ENCODE measurements around the gene CYTH2. TPM values are rescaled to one million over a fixed set of nuclear protein-coding genes. Genes with fewer than 3 reads are reported as not detected.
"Not testable (repeated sequence)": the region's sequence is repeated elsewhere in the genome, so short reads cannot be mapped to it uniquely, and the experiment has no call there.

The CYTH2 gene
- total RNA-seq, 2 donors from 2014 or later: 55.4 to 70.2 TPM

DNA sequence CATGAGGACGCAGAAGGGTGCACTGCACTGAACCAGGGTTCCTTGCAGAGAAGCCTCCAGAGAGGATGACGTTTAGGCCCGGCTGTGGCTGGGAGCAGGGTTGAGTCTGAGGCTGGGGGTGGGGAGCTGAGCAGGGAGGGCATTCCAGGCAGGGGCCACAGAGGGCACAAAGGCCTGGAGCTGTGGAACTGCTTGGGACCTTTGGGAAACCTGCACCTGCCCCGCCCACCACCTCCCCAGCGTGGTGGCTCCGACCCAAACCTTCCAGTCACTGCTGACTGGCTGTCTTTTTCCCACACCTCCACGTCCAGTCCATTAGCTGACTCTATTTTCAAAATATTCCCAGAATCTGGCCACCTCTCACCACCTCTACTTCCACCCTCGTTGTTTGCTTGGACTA lies 47.4 kb downstream of the CYTH2 start:
- no peak overlapping the region for H3K9ac ChIP-seq (ENCODE audit: low read depth in 2 of 2, low read length in 2 of 2)
- TF ChIP-seq, protein P1, sequence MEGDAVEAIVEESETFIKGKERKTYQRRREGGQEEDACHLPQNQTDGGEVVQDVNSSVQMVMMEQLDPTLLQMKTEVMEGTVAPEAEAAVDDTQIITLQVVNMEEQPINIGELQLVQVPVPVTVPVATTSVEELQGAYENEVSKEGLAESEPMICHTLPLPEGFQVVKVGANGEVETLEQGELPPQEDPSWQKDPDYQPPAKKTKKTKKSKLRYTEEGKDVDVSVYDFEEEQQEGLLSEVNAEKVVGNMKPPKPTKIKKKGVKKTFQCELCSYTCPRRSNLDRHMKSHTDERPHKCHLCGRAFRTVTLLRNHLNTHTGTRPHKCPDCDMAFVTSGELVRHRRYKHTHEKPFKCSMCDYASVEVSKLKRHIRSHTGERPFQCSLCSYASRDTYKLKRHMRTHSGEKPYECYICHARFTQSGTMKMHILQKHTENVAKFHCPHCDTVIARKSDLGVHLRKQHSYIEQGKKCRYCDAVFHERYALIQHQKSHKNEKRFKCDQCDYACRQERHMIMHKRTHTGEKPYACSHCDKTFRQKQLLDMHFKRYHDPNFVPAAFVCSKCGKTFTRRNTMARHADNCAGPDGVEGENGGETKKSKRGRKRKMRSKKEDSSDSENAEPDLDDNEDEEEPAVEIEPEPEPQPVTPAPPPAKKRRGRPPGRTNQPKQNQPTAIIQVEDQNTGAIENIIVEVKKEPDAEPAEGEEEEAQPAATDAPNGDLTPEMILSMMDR (IDR thresholded peaks at IDR 0.05): no peak
- H3K4me1 ChIP-seq: peaks cover 6% of the 10 kb centered on the region
- H3K27me3 ChIP-seq: peaks cover 18% of the 10 kb centered on the region
- no peaks in the 10 kb centered on the region for H3K36me3 ChIP-seq
- no peak for DNase-seq
- H3K9me3 ChIP-seq: no peaks in the 10 kb centered on the region
- H3K27ac ChIP-seq: no peak overlapping the region
- intact Hi-C loops (cut with DNase I): no loop called here
- H3K4me3 ChIP-seq: no peak overlapping the region

DNA sequence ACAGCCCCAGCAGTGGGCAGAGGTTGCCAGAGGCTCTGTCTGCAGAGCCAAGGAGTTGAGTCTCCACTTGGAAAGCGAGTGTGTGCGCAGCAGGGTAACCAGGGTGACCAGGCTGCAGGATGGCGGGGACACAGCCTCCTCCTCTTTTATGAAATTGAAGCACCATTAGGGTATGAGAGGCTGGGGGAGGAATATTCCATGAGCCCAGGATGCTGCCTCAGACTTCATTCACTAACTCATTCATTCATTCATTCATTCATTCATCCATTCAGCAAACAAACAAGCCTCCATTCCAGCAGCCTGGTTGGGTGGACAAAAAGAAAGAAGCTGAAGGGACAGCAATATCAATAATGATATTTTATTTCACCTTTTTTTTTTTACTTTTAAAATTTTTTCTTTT lies 49.0 kb downstream of the CYTH2 start:
- TF ChIP-seq, protein P1 (IDR thresholded peaks at IDR 0.05): no peak
- no peak overlapping the region for H3K27ac ChIP-seq
- no peak for DNase-seq
- peaks cover 6% of the 10 kb centered on the region for H3K4me1 ChIP-seq
- H3K9ac ChIP-seq (ENCODE audit: low read depth in 2 of 2, low read length in 2 of 2): no peak overlapping the region
- no peaks in the 10 kb centered on the region for H3K36me3 ChIP-seq
- no peak overlapping the region for H3K4me3 ChIP-seq
- no peaks in the 10 kb centered on the region for H3K9me3 ChIP-seq
- H3K27me3 ChIP-seq: peaks cover 5% of the 10 kb centered on the region
- intact Hi-C loops (cut with DNase I): no loop called here

GRCh38 chr19:48519426-48519825 lies 50.3 kb downstream of the CYTH2 start:
- H3K9me3 ChIP-seq; DNase-seq; H3K4me1 ChIP-seq; H3K27ac ChIP-seq; H3K9ac ChIP-seq (ENCODE audit: low read depth in 2 of 2, low read length in 2 of 2); H3K4me3 ChIP-seq; H3K36me3 ChIP-seq; H3K27me3 ChIP-seq; intact Hi-C loops (cut with DNase I): not testable (repeated sequence)

DNA sequence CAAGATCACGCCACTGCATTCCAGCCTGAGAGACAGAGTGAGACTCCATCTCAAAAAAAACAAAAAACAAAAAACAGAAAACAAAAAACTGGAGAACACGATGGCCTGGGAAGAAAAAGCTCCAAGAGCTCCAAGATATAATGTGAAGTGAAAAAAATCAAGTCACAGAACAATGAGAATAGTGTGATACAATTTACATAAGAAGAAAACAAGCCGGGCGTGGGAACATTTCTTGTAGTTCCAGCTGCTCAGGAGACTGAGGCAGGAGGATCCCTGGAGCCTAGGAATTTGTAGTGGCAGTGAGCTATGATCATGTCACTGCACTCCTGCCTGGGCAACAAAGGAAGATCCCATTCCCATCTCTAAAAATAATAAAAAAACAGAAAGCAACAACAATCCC lies 51.0 kb downstream of the CYTH2 start:
- Histone ChIP-seq H3K4me3 (no peak overlapping the region), H3K9me3 (no peaks in the 10 kb centered on the region), H3K4me1 (no peaks in the 10 kb centered on the region), H3K27me3 (no peaks in the 10 kb centered on the region), H3K27ac (no peak overlapping the region), H3K36me3 (no peaks in the 10 kb centered on the region), H3K9ac (ENCODE audit: low read depth in 2 of 2, low read length in 2 of 2) (no peak overlapping the region)
- DNase-seq: no peak
- TF ChIP-seq, protein P1 (IDR thresholded peaks at IDR 0.05): no peak
- intact Hi-C loops (cut with DNase I): no loop called here

DNA sequence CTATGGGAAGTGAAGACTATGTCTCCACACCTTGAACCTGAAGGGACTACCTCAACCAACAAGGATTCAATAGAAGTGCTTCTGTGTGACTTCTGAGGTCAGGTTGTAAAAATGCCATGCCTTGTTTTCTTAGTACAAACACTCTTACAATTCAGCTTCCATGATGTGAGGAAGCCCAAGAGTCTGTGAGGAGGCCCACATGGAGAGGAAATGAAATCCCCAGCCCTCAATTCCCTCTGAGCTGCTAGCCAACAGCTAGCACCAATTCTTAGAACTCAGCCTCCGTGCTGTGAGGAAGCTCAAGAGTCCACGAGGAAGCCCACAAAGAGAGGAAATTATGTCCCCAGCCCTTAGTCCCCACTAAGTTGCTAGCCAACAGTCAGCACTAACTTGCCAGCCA lies 55.1 kb downstream of the CYTH2 start:
- no peak overlapping the region for H3K9ac ChIP-seq (ENCODE audit: low read depth in 2 of 2, low read length in 2 of 2)
- no peak overlapping the region for H3K27ac ChIP-seq
- intact Hi-C loops (cut with DNase I): no loop called here
- no peaks in the 10 kb centered on the region for H3K36me3 ChIP-seq
- H3K9me3 ChIP-seq: no peaks in the 10 kb centered on the region
- DNase-seq: no peak
- no peaks in the 10 kb centered on the region for H3K4me1 ChIP-seq
- TF ChIP-seq, protein P1 (IDR thresholded peaks at IDR 0.05): no peak
- H3K27me3 ChIP-seq: no peaks in the 10 kb centered on the region
- H3K4me3 ChIP-seq: no peak overlapping the region

DNA sequence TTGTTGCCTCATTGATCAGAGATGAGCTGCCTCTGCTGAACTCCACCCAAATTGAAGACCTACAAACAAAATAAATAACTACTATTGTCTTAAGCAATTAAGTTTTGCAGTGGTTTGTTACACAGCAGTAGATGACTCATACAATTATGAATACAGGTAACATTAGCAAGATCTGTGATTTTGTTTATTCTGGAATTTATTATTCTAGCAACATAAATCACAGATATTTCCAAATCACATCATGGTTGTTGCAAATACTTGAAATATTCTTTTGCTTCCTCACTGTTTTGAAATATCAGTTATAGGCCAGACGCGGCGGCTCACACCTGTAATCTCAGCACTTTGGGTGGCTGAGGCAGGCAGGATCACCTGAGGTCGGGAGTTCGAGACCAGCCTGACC lies 55.6 kb downstream of the CYTH2 start:
- TF ChIP-seq, protein P1 (IDR thresholded peaks at IDR 0.05): no peak
- intact Hi-C loops (cut with DNase I): no loop called here
- Histone ChIP-seq H3K27me3 (no peaks in the 10 kb centered on the region), H3K4me3 (no peak overlapping the region), H3K4me1 (no peaks in the 10 kb centered on the region), H3K36me3 (no peaks in the 10 kb centered on the region), H3K27ac (no peak overlapping the region), H3K9me3 (no peaks in the 10 kb centered on the region), H3K9ac (ENCODE audit: low read depth in 2 of 2, low read length in 2 of 2) (no peak overlapping the region)
- DNase-seq: no peak
